IMR-90 (cell line): ENCODE measurements around the gene RELN. TPM values are rescaled to one million over a fixed set of nuclear protein-coding genes. Genes with fewer than 3 reads are reported as not detected.

Experiments used
- ATAC-seq: fragments of 200-7000 bp; cut with Tn5 transposase; 2 replicates; pipeline ENCODE4 v1.9.1; 2020; ENCODE audit warnings: low read depth, mild to moderate bottlenecking, moderate library complexity
- BruUV-seq: library from RNA; stranded (reverse); fragments of 400-500 nt; replicated peaks from 2 replicates; lab custom pipeline; 2021; lab: Mats Ljungman, UMichigan
- CTCF ChIA-PET: fragments of 300-600 bp; formaldehyde crosslinking; extraction: SDS; loops from one replicate; lab custom pipeline; 2021; ENCODE audit warnings: antibody characterized with exemption; lab: Yijun Ruan, JAX
- POLR2A ChIA-PET: fragments of 300-600 bp; sonication (Branson Sonifier 250); formaldehyde crosslinking; loops from one replicate; lab custom pipeline; 2022; ENCODE audit warnings: antibody characterized with exemption; ENCODE audit not compliant: unreplicated experiment; lab: Charles Lee
- DNase-seq: peaks from one replicate; pipeline ENCODE4 v3.0.0; 2013
- H2AFZ ChIP-seq: replicated peaks from 2 replicates; pipeline ENCODE3; 2013; ENCODE audit warnings: low read length, mild to moderate bottlenecking; ENCODE audit not compliant: poor library complexity
- H2AK5ac ChIP-seq: 2 replicates; pipeline ENCODE4 v1.6.1; 2013; ENCODE audit warnings: low read depth, low read length, inconsistent platforms
- H2AK9ac ChIP-seq: replicated peaks from 2 replicates; pipeline ENCODE3; 2013; ENCODE audit warnings: mild to moderate bottlenecking, low read depth, low read length, moderate library complexity; ENCODE audit not compliant: poor library complexity
- H2BK120ac ChIP-seq: 2 replicates; pipeline ENCODE4 v1.6.1; 2013; ENCODE audit warnings: low read depth, low read length, inconsistent platforms
- H2BK15ac ChIP-seq: 3 replicates; pipeline ENCODE4 v1.6.1; 2013; ENCODE audit warnings: low read depth, low read length, inconsistent platforms
- H2BK20ac ChIP-seq: 2 replicates; pipeline ENCODE4 v1.6.1; 2013; ENCODE audit warnings: low read depth, mild to moderate bottlenecking, inconsistent platforms, low read length, moderate library complexity
- H2BK5ac ChIP-seq: 2 replicates; pipeline ENCODE4 v1.6.1; 2013; ENCODE audit warnings: mild to moderate bottlenecking, low read depth, low read length, inconsistent platforms; ENCODE audit not compliant: poor library complexity, severe bottlenecking
- H3K14ac ChIP-seq: replicated peaks from 2 replicates; pipeline ENCODE4 v1.6.1; 2013; ENCODE audit warnings: low read depth, low read length, inconsistent platforms
- H3K18ac ChIP-seq: 2 replicates; pipeline ENCODE4 v1.6.1; 2013; ENCODE audit warnings: low read depth, low read length, control low read depth
- H3K23ac ChIP-seq: 2 replicates; pipeline ENCODE4 v1.6.1; 2013; ENCODE audit warnings: low read depth, low read length, inconsistent platforms
- H3K27ac ChIP-seq: 2 replicates; pipeline ENCODE4 v1.5.1; 2013; ENCODE audit warnings: mild to moderate bottlenecking, control low read depth, low read length; ENCODE audit not compliant: insufficient read depth
- H3K27me3 ChIP-seq: 2 replicates; pipeline ENCODE4 v1.6.1; 2013; ENCODE audit warnings: low read length; ENCODE audit not compliant: control insufficient read depth, insufficient read depth
- H3K36me3 ChIP-seq: 2 replicates; pipeline ENCODE4 v1.6.1; 2013; ENCODE audit warnings: low read length, mixed read lengths; ENCODE audit not compliant: control insufficient read depth, insufficient read depth
- H3K4ac ChIP-seq: 2 replicates; pipeline ENCODE4 v1.6.1; 2013; ENCODE audit warnings: low read depth, low read length, inconsistent platforms
- H3K4me1 ChIP-seq: 2 replicates; pipeline ENCODE4 v1.6.1; 2013; ENCODE audit warnings: low read length, mixed read lengths; ENCODE audit not compliant: control insufficient read depth, insufficient read depth
- H3K4me2 ChIP-seq: 2 replicates; pipeline ENCODE4 v1.6.1; 2013; ENCODE audit warnings: low read depth, mild to moderate bottlenecking, control low read depth, low read length, moderate library complexity
- H3K4me3 ChIP-seq: 2 replicates; pipeline ENCODE4 v1.5.1; 2013; ENCODE audit warnings: low read depth, mild to moderate bottlenecking, control low read depth, low read length, moderate library complexity; ENCODE audit not compliant: insufficient read depth
- H3K56ac ChIP-seq: 2 replicates; pipeline ENCODE4 v1.6.1; 2013; ENCODE audit warnings: low read length, inconsistent platforms; ENCODE audit not compliant: insufficient read depth; ENCODE audit errors: extremely low read depth
- H3K79me1 ChIP-seq, 2 experiments: 2 replicates each; pipeline ENCODE4 v1.6.1; 2013; ENCODE audit warnings: low read length in 2 of 2, inconsistent platforms in 1 of 2, low read depth in 1 of 2
- H3K9ac ChIP-seq: 2 replicates; pipeline ENCODE4 v1.6.1; 2013; ENCODE audit warnings: low read depth, low read length, control low read depth
- H3K9me1 ChIP-seq: 2 replicates; pipeline ENCODE4 v1.6.1; 2013; ENCODE audit warnings: low read length, inconsistent platforms; ENCODE audit not compliant: insufficient read depth
- H3K9me3 ChIP-seq: 2 replicates; pipeline ENCODE4 v1.6.1; 2013; ENCODE audit warnings: low read length; ENCODE audit not compliant: control insufficient read depth, insufficient read depth
- H4K20me1 ChIP-seq: 2 replicates; pipeline ENCODE4 v1.6.1; 2013; ENCODE audit warnings: low read length, inconsistent platforms; ENCODE audit not compliant: insufficient read depth
- H4K5ac ChIP-seq: 2 replicates; pipeline ENCODE4 v1.6.1; 2013; ENCODE audit warnings: mild to moderate bottlenecking, low read depth, low read length, control low read depth
- H4K8ac ChIP-seq, 2 experiments: 2 replicates each; pipeline ENCODE4 v1.6.1; 2013; ENCODE audit warnings: low read depth in 2 of 2, low read length in 2 of 2, control low read depth in 1 of 2, inconsistent platforms in 1 of 2
- H4K91ac ChIP-seq: 2 replicates; pipeline ENCODE4 v1.6.1; 2013; ENCODE audit warnings: low read depth, low read length, inconsistent platforms; ENCODE audit not compliant: insufficient read depth
- RCOR1 ChIP-seq: IDR thresholded peaks from 2 replicates; pipeline ENCODE4 v1.6.1; 2012; ENCODE audit warnings: mild to moderate bottlenecking, low read length, improper control_type of control experiment; ENCODE audit not compliant: insufficient replicate concordance
- WGBS, 2 experiments: methylation state at CpG; one replicate each; pipeline versions ENCODE4 v1.1.5 to v1.1.7; 2013; ENCODE audit warnings: missing lambda C conversion rate in 2 of 2; ENCODE audit not compliant: insufficient read length in 1 of 2; ENCODE audit errors: extremely low coverage in 2 of 2; 5-methylcytosine and 5-hydroxymethylcytosine counted together
- dilution Hi-C: fragments of 300-500 bp; cut with HindIII; formaldehyde crosslinking; loops from one replicate; pipeline ENCODE4 v1.14.3; 2018; ENCODE audit warnings: low sequenced_read_pairs; ENCODE audit not compliant: unreplicated experiment
- in situ Hi-C: fragments of 300-500 bp; cut with MboI; formaldehyde crosslinking; loops from 3 replicates; pipeline ENCODE4 v1.14.3; 2019; ENCODE audit warnings: low sequenced_read_pairs, inconsistent platforms, mixed read lengths
- intact Hi-C: fragments of 100-400 bp; cut with micrococcal nuclease; formaldehyde crosslinking; loops from 2 replicates; pipeline ENCODE4 v1.10.0; 2022
- polyA plus RNA-seq, 3 experiments: library from polyadenylated mRNA; depleted of rRNA; stranded (reverse); fragments of >200 nt; gene quantifications; 2 replicates each; pipeline ENCODE4 v1.2.3, GENCODE V29; 2012; ENCODE audit warnings: low replicate concordance in 1 of 3
- total RNA-seq: library from RNA; depleted of rRNA; stranded (reverse); fragments of >200 nt; gene quantifications from 2 replicates; pipeline ENCODE4 v1.2.3, GENCODE V29; 2012

Gene RELN
- total and polyA plus RNA-seq, 2 of the 4 experiments (the other 2 are of a cell fraction) = 14.7 to 23.7 TPM

- H3K9me1 ChIP-seq = peaks cover 6% of the 10 kb centered on the region; the same call in 1 of the 2 replicates
- no peak overlapping the region for H3K23ac ChIP-seq
- H2BK5ac ChIP-seq = no peak overlapping the region
- intact Hi-C loops (no loop called here), in situ Hi-C loops (no loop called here), dilution Hi-C loops (no loop called here)
- no peak overlapping the region for H3K4ac ChIP-seq
- H2BK15ac ChIP-seq = no peak overlapping the region
- no peak overlapping the region for H2AK9ac ChIP-seq
- H4K91ac ChIP-seq = no peak overlapping the region
- ChIA-PET POLR2A (no interaction called here), CTCF (no interaction called here)
- H4K5ac ChIP-seq = no peak overlapping the region
- H2BK120ac ChIP-seq = no peak overlapping the region
- H3K79me1 ChIP-seq = no peaks in the 10 kb centered on the region
- H3K18ac ChIP-seq = no peak overlapping the region
- no peak overlapping the region for H3K56ac ChIP-seq
- H2BK20ac ChIP-seq = no peak overlapping the region
- no peaks in the 10 kb centered on the region for H3K36me3 ChIP-seq
- DNase-seq (no peak), ATAC-seq (no peak)
- BruUV-seq = no TSS peak
- WGBS, 2 experiments = 88% methylated on average over 5 of the region's 8 CpGs; no CpG with 5 or more reads in 1 of the 2 experiments
- H2AK5ac ChIP-seq = no peak overlapping the region
- H3K9me3 ChIP-seq = no peaks in the 10 kb centered on the region
- H3K27ac ChIP-seq = no peak overlapping the region
- no peak overlapping the region for H3K4me3 ChIP-seq
- no peaks in the 10 kb centered on the region for H4K20me1 ChIP-seq
- H3K9ac ChIP-seq = no peak overlapping the region
- no peaks in the 10 kb centered on the region for H3K27me3 ChIP-seq
- no peak overlapping the region for H2AFZ ChIP-seq
- H3K4me1 ChIP-seq = peaks cover 7% of the 10 kb centered on the region; the same call in 1 of the 2 replicates
- no peak overlapping the region for H3K4me2 ChIP-seq
- no peak for TF ChIP-seq RCOR1
- no peak overlapping the region for H4K8ac ChIP-seq
- H3K14ac ChIP-seq = no peak overlapping the region
Observed at GRCh38 chr7:103764901-103765300, 224.6 kb downstream of the RELN start.
